C4-2B (cell line): Measurements from ENCODE around the gene PEX5L.

ENCODE experiments used
- H3K27ac ChIP-seq: fragments of 450-650 bp; 2 replicates; pipeline ENCODE4 v1.5.1; 2017
- CTCF ChIP-seq: fragments of 450-650 bp; conservative IDR thresholded peaks from 2 replicates; pipeline ENCODE4 v1.5.1; 2017; ENCODE audit warnings: mild to moderate bottlenecking
- ZFX ChIP-seq: fragments of 450-650 bp; IDR thresholded peaks from 2 replicates; pipeline ENCODE4 v1.6.1; 2017

The PEX5L gene

GRCh38 chr3:179884136-179884535 is 152.6 kb downstream of the PEX5L start:
- no peak overlapping the region for H3K27ac ChIP-seq
- TF ChIP-seq ZFX (no peak), CTCF (no peak)

- TF ChIP-seq CTCF, result no peak
- TF ChIP-seq ZFX, result no peak
Observed at GRCh38 chr3:179882292-179882691, 154.4 kb downstream of the PEX5L start.

GRCh38 chr3:179881791-179882190 is 154.9 kb downstream of the PEX5L start:
- no peak for TF ChIP-seq ZFX
- no peak for TF ChIP-seq CTCF
- H3K27ac ChIP-seq, result no peak overlapping the region

More at GRCh38 chr3:179882292-179882691, 154.4 kb downstream of the PEX5L start:
- no peak overlapping the region for H3K27ac ChIP-seq

- TF ChIP-seq ZFX, result no peak
- TF ChIP-seq CTCF, result no peak
- H3K27ac ChIP-seq, result no peak overlapping the region
Observed at GRCh38 chr3:179880868-179881267, 155.9 kb downstream of the PEX5L start.

- TF ChIP-seq ZFX (no peak), CTCF (no peak)
Observed at GRCh38 chr3:179876440-179876839, 160.3 kb downstream of the PEX5L start.

GRCh38 chr3:179872842-179873241 is 163.9 kb downstream of the PEX5L start:
- no peak overlapping the region for H3K27ac ChIP-seq
- no peak for TF ChIP-seq ZFX
- peak; percentile 13 for TF ChIP-seq CTCF

More at GRCh38 chr3:179876440-179876839, 160.3 kb downstream of the PEX5L start:
- H3K27ac ChIP-seq, result no peak overlapping the region

- TF ChIP-seq CTCF, result no peak
- TF ChIP-seq ZFX, result no peak
- H3K27ac ChIP-seq, result no peak overlapping the region
Observed at GRCh38 chr3:179871782-179872181, 165.0 kb downstream of the PEX5L start.
